Neural progenitor cell (in vitro differentiated cells): ENCODE results near the gene ESYT2. TPM values are rescaled to one million over a fixed set of nuclear protein-coding genes. Genes with fewer than 3 reads are reported as not detected.

Experiments
- DNase-seq: peaks from one replicate; pipeline ENCODE4 v3.0.0-alpha.2; 2016; ENCODE audit warnings: low spot score
- H2AFZ ChIP-seq: fragments of 200-600 bp; sonication (generic); replicated peaks from 2 replicates; pipeline ENCODE4 v1.6.1; 2016; ENCODE audit warnings: antibody characterized with exemption
- H3F3A ChIP-seq: fragments of 200-600 bp; sonication (generic); 2 replicates; pipeline ENCODE4 v1.6.1; 2016; ENCODE audit warnings: antibody characterized with exemption, low read depth
- H3K27ac ChIP-seq: fragments of 200-600 bp; sonication (generic); 2 replicates; pipeline ENCODE4 v1.5.1; 2016; ENCODE audit warnings: mild to moderate bottlenecking
- H3K27me3 ChIP-seq: fragments of 200-600 bp; sonication (generic); 2 replicates; pipeline ENCODE4 v1.6.1; 2016; ENCODE audit warnings: mild to moderate bottlenecking, moderate library complexity
- H3K36me3 ChIP-seq: fragments of 200-600 bp; sonication (generic); 2 replicates; pipeline ENCODE4 v1.5.1; 2016
- H3K4me1 ChIP-seq: fragments of 200-600 bp; sonication (generic); 2 replicates; pipeline ENCODE4 v1.6.1; 2016; ENCODE audit warnings: mixed run types
- H3K4me2 ChIP-seq: fragments of 200-600 bp; sonication (generic); 2 replicates; pipeline ENCODE4 v1.6.1; 2016
- H3K4me3 ChIP-seq: fragments of 200-600 bp; sonication (generic); 2 replicates; pipeline ENCODE4 v1.5.1; 2016
- H3K79me2 ChIP-seq: fragments of 200-600 bp; sonication (generic); 2 replicates; pipeline ENCODE4 v1.6.1; 2016; ENCODE audit warnings: low read depth
- H3K9ac ChIP-seq: fragments of 200-600 bp; sonication (generic); 2 replicates; pipeline ENCODE4 v1.6.1; 2016
- H3K9me3 ChIP-seq: fragments of 200-600 bp; sonication (generic); 2 replicates; pipeline ENCODE4 v1.5.1; 2016; ENCODE audit warnings: low read depth
- H4K20me1 ChIP-seq: fragments of 200-600 bp; sonication (generic); 2 replicates; pipeline ENCODE4 v1.6.1; 2016; ENCODE audit warnings: low read depth
- H3K27ac Mint-ChIP-seq: 3 replicates; pipeline ENCODE4 v1.8.0; 2021; ENCODE audit warnings: mixed read lengths
- H3K27me3 Mint-ChIP-seq: 2 replicates; pipeline ENCODE4 v1.8.0; 2022; ENCODE audit warnings: low read depth, mild to moderate bottlenecking, inconsistent platforms, moderate library complexity, mixed read lengths; ENCODE audit not compliant: insufficient read depth
- H3K36me3 Mint-ChIP-seq: 3 replicates; pipeline ENCODE4 v1.8.0; 2021; ENCODE audit warnings: mixed read lengths
- H3K4me1 Mint-ChIP-seq: 3 replicates; pipeline ENCODE4 v1.8.0; 2021; ENCODE audit warnings: mixed read lengths
- H3K4me3 Mint-ChIP-seq: 3 replicates; pipeline ENCODE4 v1.8.0; 2021; ENCODE audit warnings: mild to moderate bottlenecking, moderate library complexity, mixed read lengths
- H3K9me3 Mint-ChIP-seq: 3 replicates; pipeline ENCODE4 v1.8.0; 2020; ENCODE audit warnings: mixed read lengths
- EZH2 ChIP-seq: fragments of 200-600 bp; sonication (generic); IDR thresholded peaks from 2 replicates; pipeline ENCODE4 v1.6.1; 2017; ENCODE audit warnings: antibody characterized with exemption, mild to moderate bottlenecking, moderate library complexity
- EZH2phosphoT487 ChIP-seq: fragments of 200-600 bp; sonication (generic); IDR thresholded peaks from 2 replicates; pipeline ENCODE4 v1.6.1; 2017; ENCODE audit warnings: antibody characterized with exemption
- total RNA-seq: library from RNA; depleted of rRNA; stranded (reverse); fragments of >200 nt; gene quantifications from 2 replicates; pipeline ENCODE4 v1.2.3, GENCODE V29; 2015; ENCODE audit warnings: low replicate concordance
- TF ChIP-seq, protein P1 (sequence below): fragments of 200-600 bp; sonication (generic); IDR thresholded peaks from 2 replicates; pipeline ENCODE4 v1.5.1; 2017; ENCODE audit warnings: antibody characterized with exemption, mild to moderate bottlenecking

ESYT2 gene
- total RNA-seq, 1 donor from 2014 or later, result 33.4 TPM

DNA sequence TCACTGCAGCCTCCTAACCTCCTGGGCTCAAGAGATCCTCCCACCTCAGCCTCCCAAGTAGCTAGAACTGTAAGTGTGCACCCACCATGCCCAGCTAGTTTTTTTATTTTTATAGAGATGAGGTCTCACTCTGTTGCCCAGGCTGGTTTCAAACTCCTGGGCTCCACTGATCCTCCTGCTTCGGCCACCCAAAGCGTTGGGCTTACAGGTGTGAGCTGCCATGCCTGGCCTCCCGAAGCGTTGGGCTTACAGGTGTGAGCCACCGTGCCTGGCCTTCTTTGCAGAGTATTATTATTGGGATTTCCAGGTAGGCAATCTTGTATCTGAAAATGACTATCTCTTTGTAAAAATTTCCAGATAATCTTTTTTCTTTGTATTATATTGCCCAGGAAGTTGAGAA lies 101.6 kb downstream of the ESYT2 start:
- H3K27ac Mint-ChIP-seq, result no peak overlapping the region
- H3K36me3 Mint-ChIP-seq, result peaks cover 5% of the 10 kb centered on the region
- Histone ChIP-seq H3K27ac (no peak overlapping the region), H3K27me3 (no peaks in the 10 kb centered on the region), H3F3A (no peaks in the 10 kb centered on the region), H3K9me3 (no peaks in the 10 kb centered on the region), H3K4me1 (no peaks in the 10 kb centered on the region), H3K36me3 (no peaks in the 10 kb centered on the region), H3K4me2 (no peak overlapping the region), H3K4me3 (no peak overlapping the region), H4K20me1 (no peaks in the 10 kb centered on the region), H2AFZ (no peak overlapping the region), H3K9ac (no peak overlapping the region), H3K79me2 (no peaks in the 10 kb centered on the region)
- H3K27me3 Mint-ChIP-seq, result peaks cover 2% of the 10 kb centered on the region
- H3K4me1 Mint-ChIP-seq, result peaks cover 10% of the 10 kb centered on the region
- DNase-seq, result no peak
- no peak for TF ChIP-seq EZH2phosphoT487
- TF ChIP-seq, protein P1, sequence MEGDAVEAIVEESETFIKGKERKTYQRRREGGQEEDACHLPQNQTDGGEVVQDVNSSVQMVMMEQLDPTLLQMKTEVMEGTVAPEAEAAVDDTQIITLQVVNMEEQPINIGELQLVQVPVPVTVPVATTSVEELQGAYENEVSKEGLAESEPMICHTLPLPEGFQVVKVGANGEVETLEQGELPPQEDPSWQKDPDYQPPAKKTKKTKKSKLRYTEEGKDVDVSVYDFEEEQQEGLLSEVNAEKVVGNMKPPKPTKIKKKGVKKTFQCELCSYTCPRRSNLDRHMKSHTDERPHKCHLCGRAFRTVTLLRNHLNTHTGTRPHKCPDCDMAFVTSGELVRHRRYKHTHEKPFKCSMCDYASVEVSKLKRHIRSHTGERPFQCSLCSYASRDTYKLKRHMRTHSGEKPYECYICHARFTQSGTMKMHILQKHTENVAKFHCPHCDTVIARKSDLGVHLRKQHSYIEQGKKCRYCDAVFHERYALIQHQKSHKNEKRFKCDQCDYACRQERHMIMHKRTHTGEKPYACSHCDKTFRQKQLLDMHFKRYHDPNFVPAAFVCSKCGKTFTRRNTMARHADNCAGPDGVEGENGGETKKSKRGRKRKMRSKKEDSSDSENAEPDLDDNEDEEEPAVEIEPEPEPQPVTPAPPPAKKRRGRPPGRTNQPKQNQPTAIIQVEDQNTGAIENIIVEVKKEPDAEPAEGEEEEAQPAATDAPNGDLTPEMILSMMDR, result no peak
- no peak for TF ChIP-seq EZH2
- no peak overlapping the region for H3K4me3 Mint-ChIP-seq
- no peaks in the 10 kb centered on the region for H3K9me3 Mint-ChIP-seq

GRCh38 chr7:158726277-158726807 lies 103.0 kb downstream of the ESYT2 start:
- no peaks in the 10 kb centered on the region for H3K9me3 Mint-ChIP-seq
- no peaks in the 10 kb centered on the region for H3K36me3 ChIP-seq
- H3F3A ChIP-seq, result peaks cover 4% of the 10 kb centered on the region
- no peak overlapping the region for H3K4me2 ChIP-seq
- no peak overlapping the region for H3K27ac Mint-ChIP-seq
- H3K4me1 ChIP-seq, result no peaks in the 10 kb centered on the region
- no peak overlapping the region for H2AFZ ChIP-seq
- H3K4me1 Mint-ChIP-seq, result peaks cover 10% of the 10 kb centered on the region
- H3K9me3 ChIP-seq, result no peaks in the 10 kb centered on the region
- no peaks in the 10 kb centered on the region for H3K79me2 ChIP-seq
- H3K27me3 ChIP-seq, result no peaks in the 10 kb centered on the region
- H3K4me3 Mint-ChIP-seq, result no peak overlapping the region
- H3K9ac ChIP-seq, result no peak overlapping the region
- H4K20me1 ChIP-seq, result no peaks in the 10 kb centered on the region
- H3K36me3 Mint-ChIP-seq, result peaks cover 5% of the 10 kb centered on the region
- H3K4me3 ChIP-seq, result no peak overlapping the region
- DNase-seq, result no peak
- peaks cover 2% of the 10 kb centered on the region for H3K27me3 Mint-ChIP-seq
- TF ChIP-seq EZH2phosphoT487 (no peak), EZH2 (no peak)
- TF ChIP-seq, protein P1, result no peak
- H3K27ac ChIP-seq, result no peak overlapping the region

GRCh38 chr7:158725506-158725800 lies 103.9 kb downstream of the ESYT2 start:
- H3K9me3 ChIP-seq, result no peaks in the 10 kb centered on the region
- peaks cover 4% of the 10 kb centered on the region for H3F3A ChIP-seq
- peaks cover 3% of the 10 kb centered on the region for H3K4me1 Mint-ChIP-seq
- no peak overlapping the region for H3K9ac ChIP-seq
- no peaks in the 10 kb centered on the region for H3K9me3 Mint-ChIP-seq
- no peak overlapping the region for H3K4me2 ChIP-seq
- H3K4me3 ChIP-seq, result no peak overlapping the region
- no peak for TF ChIP-seq EZH2
- peaks cover 5% of the 10 kb centered on the region for H3K36me3 Mint-ChIP-seq
- no peak overlapping the region for H3K4me3 Mint-ChIP-seq
- DNase-seq, result no peak
- H4K20me1 ChIP-seq, result no peaks in the 10 kb centered on the region
- no peak overlapping the region for H2AFZ ChIP-seq
- H3K79me2 ChIP-seq, result no peaks in the 10 kb centered on the region
- no peaks in the 10 kb centered on the region for H3K27me3 ChIP-seq
- H3K4me1 ChIP-seq, result no peaks in the 10 kb centered on the region
- H3K27ac ChIP-seq, result no peak overlapping the region
- no peaks in the 10 kb centered on the region for H3K36me3 ChIP-seq
- peaks cover 2% of the 10 kb centered on the region for H3K27me3 Mint-ChIP-seq
- H3K27ac Mint-ChIP-seq, result no peak overlapping the region

DNA sequence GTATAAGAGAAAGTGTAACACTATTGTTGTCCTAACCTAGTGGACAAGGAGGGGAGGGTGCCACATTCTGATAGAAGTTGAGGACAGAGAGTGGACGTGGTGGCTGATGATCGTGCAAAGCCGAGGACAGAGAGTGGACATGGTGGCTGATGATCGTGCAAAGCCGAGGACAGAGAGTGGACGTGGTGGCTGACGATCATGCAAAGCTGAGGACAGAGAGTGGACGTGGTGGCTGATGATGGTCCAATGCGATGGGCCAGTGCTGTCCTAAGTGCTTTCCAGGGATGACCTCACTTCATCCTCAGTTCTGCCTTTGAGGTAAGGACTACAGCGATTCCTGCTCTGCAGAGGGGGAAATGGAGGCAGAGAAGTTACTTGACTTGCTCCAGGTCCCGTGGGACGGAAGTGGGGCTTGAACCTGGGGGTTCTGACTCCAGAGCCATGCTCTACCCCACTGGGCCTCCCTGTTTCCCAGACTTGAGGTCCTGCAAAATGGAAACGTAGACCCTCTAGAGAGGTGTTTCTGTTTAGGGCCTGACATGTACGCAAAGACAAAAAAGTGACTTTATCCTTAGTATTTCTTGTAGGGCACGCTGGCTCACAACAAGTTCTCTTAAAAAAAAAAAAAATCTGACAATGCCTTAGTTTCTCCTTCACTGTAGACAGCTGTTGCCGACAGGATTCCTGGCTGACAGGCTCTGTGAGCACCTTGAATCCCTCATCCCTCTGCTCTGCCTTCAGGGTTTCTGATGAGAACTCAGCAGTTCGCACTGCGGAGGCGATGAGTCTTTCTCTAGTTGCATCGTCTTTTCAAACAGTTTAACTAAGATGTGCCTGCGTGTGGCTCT lies 104.4 kb downstream of the ESYT2 start:
- TF ChIP-seq, protein P1, result no peak
- TF ChIP-seq EZH2phosphoT487 (no peak), EZH2 (no peak)
- Histone ChIP-seq H3K9me3 (no peaks in the 10 kb centered on the region), H3K79me2 (no peaks in the 10 kb centered on the region), H3K4me1 (no peaks in the 10 kb centered on the region), H3F3A (peaks cover 4% of the 10 kb centered on the region), H3K4me3 (no peak overlapping the region), H3K36me3 (no peaks in the 10 kb centered on the region), H3K4me2 (no peak overlapping the region), H3K27ac (no peak overlapping the region), H3K9ac (no peak overlapping the region), H3K27me3 (no peaks in the 10 kb centered on the region), H2AFZ (no peak overlapping the region), H4K20me1 (no peaks in the 10 kb centered on the region)
- H3K27ac Mint-ChIP-seq, result no peak overlapping the region
- no peak overlapping the region for H3K4me3 Mint-ChIP-seq
- no peak for DNase-seq
- no peaks in the 10 kb centered on the region for H3K4me1 Mint-ChIP-seq
- peaks cover 2% of the 10 kb centered on the region for H3K27me3 Mint-ChIP-seq
- H3K36me3 Mint-ChIP-seq, result peaks cover 3% of the 10 kb centered on the region
- H3K9me3 Mint-ChIP-seq, result no peaks in the 10 kb centered on the region
